ENCODE measurements around the gene SLC29A3. TPM values are rescaled to one million over a fixed set of nuclear protein-coding genes. Genes with fewer than 3 reads are reported as not detected.

The SLC29A3 gene
- total and polyA plus RNA-seq, 2 donors (not counting 1 experiment from before 2014, with no cell fraction given): 0.90 to 2.3 TPM

DNA sequence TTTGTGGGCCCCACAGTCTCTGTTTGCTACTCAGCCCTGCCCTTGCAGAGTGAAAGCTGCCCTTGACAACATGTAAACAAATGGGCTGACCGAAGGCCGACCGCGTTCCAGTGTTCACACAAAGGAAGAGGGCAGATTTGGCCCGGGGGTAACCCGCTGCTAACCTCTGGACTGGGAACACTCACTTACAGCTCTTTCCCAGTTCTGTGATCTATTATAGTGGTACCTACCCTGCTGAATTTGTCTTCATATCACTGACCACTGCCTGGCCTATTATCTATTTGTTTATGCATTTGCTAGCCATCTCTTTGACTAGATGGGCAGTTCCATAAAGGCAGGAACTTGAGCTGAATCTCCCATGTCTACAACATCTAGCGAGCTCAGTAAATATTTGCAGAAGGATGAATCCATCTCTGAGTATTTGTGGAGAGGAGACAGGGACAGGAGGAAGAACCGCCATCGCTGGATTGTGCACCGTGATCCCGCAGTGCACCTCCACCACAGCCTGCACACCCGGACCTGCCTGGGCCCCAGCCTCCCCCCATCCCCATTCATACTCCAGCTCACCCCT, 15.2 kb downstream of the SLC29A3 start:
- DNase-seq (ENCODE audit: low read depth in 2 of 2): no peak
- H3K9ac ChIP-seq (ENCODE audit: insufficient read depth, low read length): no peak overlapping the region
- H3K27ac ChIP-seq (ENCODE audit: insufficient read depth, low read length): no peak overlapping the region
- no peak overlapping the region for H3K4me2 ChIP-seq (ENCODE audit: extremely low read depth, insufficient read depth, low read length)
- no peak overlapping the region for H2AFZ ChIP-seq (ENCODE audit: low read length)
- TF ChIP-seq, protein P1, sequence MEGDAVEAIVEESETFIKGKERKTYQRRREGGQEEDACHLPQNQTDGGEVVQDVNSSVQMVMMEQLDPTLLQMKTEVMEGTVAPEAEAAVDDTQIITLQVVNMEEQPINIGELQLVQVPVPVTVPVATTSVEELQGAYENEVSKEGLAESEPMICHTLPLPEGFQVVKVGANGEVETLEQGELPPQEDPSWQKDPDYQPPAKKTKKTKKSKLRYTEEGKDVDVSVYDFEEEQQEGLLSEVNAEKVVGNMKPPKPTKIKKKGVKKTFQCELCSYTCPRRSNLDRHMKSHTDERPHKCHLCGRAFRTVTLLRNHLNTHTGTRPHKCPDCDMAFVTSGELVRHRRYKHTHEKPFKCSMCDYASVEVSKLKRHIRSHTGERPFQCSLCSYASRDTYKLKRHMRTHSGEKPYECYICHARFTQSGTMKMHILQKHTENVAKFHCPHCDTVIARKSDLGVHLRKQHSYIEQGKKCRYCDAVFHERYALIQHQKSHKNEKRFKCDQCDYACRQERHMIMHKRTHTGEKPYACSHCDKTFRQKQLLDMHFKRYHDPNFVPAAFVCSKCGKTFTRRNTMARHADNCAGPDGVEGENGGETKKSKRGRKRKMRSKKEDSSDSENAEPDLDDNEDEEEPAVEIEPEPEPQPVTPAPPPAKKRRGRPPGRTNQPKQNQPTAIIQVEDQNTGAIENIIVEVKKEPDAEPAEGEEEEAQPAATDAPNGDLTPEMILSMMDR (conservative IDR thresholded peaks at IDR 0.05 in 1 of 2, IDR thresholded peaks at IDR 0.05 in 1 of 2; ENCODE audit: low read depth in 1 of 2, low read length in 2 of 2): no peak
- TF ChIP-seq EZH2 (IDR thresholded peaks at IDR 0.05; ENCODE audit: low read length, missing control alignments): no peak
- peaks cover 2% of the 10 kb centered on the region for H3K27me3 ChIP-seq (ENCODE audit: control insufficient read depth, insufficient read depth, low read length)
- H4K20me1 ChIP-seq (ENCODE audit: control insufficient read depth, extremely low read depth, insufficient read depth, low read length): no peaks in the 10 kb centered on the region
- no peaks in the 10 kb centered on the region for H3K79me2 ChIP-seq (ENCODE audit: control insufficient read depth, insufficient read depth, low read length)
- no peaks in the 10 kb centered on the region for H3K9me3 ChIP-seq (ENCODE audit: control insufficient read depth, insufficient read depth, low read depth, low read length)
- no peak overlapping the region for H3K4me3 ChIP-seq (replicated peaks in 1 of 4; ENCODE audit: control extremely low read depth in 1 of 4, insufficient read depth in 1 of 4, low read depth in 3 of 4, low read length in 4 of 4)
- H3K36me3 ChIP-seq (ENCODE audit: control insufficient read depth, insufficient read depth, low read length): no peaks in the 10 kb centered on the region
- H3K4me1 ChIP-seq (ENCODE audit: control insufficient read depth, extremely low read depth, insufficient read depth, low read length): no peaks in the 10 kb centered on the region

DNA sequence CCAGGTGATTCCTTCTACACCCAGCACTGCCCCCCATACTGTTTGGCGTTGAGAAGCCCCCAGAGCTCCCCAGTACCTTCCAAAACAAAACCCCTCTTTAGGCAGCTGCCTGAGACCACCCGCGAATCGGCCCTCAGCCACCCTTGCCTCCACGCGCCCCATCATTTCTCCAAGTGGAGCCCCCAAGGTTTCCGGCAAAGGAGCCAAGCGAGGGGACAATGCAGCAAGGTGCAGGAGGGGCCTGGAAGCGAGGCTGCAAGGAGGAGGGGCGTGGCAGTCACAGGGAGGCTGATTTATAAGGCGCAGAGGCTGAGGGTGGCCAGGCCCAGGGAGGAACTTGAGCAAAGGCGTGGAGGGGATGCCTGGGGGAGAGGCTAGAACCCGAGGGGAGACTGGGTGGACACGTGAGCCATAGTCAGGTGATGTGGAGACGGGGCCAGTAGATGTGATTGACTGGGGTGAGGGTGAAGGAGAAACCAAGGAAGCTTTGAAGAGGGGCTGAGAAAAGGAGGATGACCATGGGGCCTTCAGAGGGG, 16.2 kb downstream of the SLC29A3 start:
- Histone ChIP-seq H3K27me3 (ENCODE audit: control insufficient read depth, insufficient read depth, low read length) (no peaks in the 10 kb centered on the region), H3K36me3 (ENCODE audit: control insufficient read depth, insufficient read depth, low read length) (no peaks in the 10 kb centered on the region), H3K27ac (ENCODE audit: insufficient read depth, low read length) (no peak overlapping the region), H3K4me3 (replicated peaks in 1 of 4; ENCODE audit: control extremely low read depth in 1 of 4, insufficient read depth in 1 of 4, low read depth in 3 of 4, low read length in 4 of 4) (no peak overlapping the region), H3K4me1 (ENCODE audit: control insufficient read depth, extremely low read depth, insufficient read depth, low read length) (no peaks in the 10 kb centered on the region), H3K9me3 (ENCODE audit: control insufficient read depth, insufficient read depth, low read depth, low read length) (no peaks in the 10 kb centered on the region), H3K79me2 (ENCODE audit: control insufficient read depth, insufficient read depth, low read length) (no peaks in the 10 kb centered on the region), H3K4me2 (ENCODE audit: extremely low read depth, insufficient read depth, low read length) (no peak overlapping the region), H2AFZ (ENCODE audit: low read length) (no peak overlapping the region), H4K20me1 (ENCODE audit: control insufficient read depth, extremely low read depth, insufficient read depth, low read length) (no peaks in the 10 kb centered on the region), H3K9ac (ENCODE audit: insufficient read depth, low read length) (no peak overlapping the region)
- no peak for TF ChIP-seq EZH2 (IDR thresholded peaks at IDR 0.05; ENCODE audit: low read length, missing control alignments)
- TF ChIP-seq, protein P1 (conservative IDR thresholded peaks at IDR 0.05 in 1 of 2, IDR thresholded peaks at IDR 0.05 in 1 of 2; ENCODE audit: low read depth in 1 of 2, low read length in 2 of 2): no peak
- DNase-seq (ENCODE audit: low read depth in 2 of 2): no peak

DNA sequence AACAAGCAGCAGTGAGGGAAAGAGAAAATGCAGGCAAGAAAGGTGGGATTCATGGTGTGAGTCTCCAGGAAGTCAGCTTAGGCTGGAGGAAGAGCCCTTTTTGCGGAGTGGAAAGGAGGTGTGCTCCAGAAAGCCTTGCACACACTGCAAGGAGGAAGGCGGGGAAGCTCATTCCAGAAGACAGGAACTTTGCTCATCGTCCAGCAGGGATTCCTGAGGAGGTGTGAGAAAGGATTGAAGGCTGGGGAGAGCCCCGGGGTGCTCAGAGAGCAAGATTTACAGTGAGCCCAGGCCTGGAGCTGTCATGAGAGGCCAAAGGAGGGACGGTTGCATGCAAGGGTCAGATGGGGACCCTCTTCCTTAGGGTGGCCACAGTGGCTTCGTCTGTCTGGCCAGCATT, 17.6 kb downstream of the SLC29A3 start:
- Histone ChIP-seq H3K27me3 (ENCODE audit: control insufficient read depth, insufficient read depth, low read length) (no peaks in the 10 kb centered on the region), H3K9ac (ENCODE audit: insufficient read depth, low read length) (no peak overlapping the region), H3K79me2 (ENCODE audit: control insufficient read depth, insufficient read depth, low read length) (no peaks in the 10 kb centered on the region), H4K20me1 (ENCODE audit: control insufficient read depth, extremely low read depth, insufficient read depth, low read length) (no peaks in the 10 kb centered on the region), H3K4me2 (ENCODE audit: extremely low read depth, insufficient read depth, low read length) (no peak overlapping the region), H3K27ac (ENCODE audit: insufficient read depth, low read length) (no peak overlapping the region), H3K4me3 (replicated peaks in 1 of 4; ENCODE audit: control extremely low read depth in 1 of 4, insufficient read depth in 1 of 4, low read depth in 3 of 4, low read length in 4 of 4) (no peak overlapping the region), H3K4me1 (ENCODE audit: control insufficient read depth, extremely low read depth, insufficient read depth, low read length) (no peaks in the 10 kb centered on the region), H3K36me3 (ENCODE audit: control insufficient read depth, insufficient read depth, low read length) (no peaks in the 10 kb centered on the region), H3K9me3 (ENCODE audit: control insufficient read depth, insufficient read depth, low read depth, low read length) (no peaks in the 10 kb centered on the region), H2AFZ (ENCODE audit: low read length) (no peak overlapping the region)
- TF ChIP-seq, protein P1 (conservative IDR thresholded peaks at IDR 0.05 in 1 of 2, IDR thresholded peaks at IDR 0.05 in 1 of 2; ENCODE audit: low read depth in 1 of 2, low read length in 2 of 2): no peak
- no peak for TF ChIP-seq EZH2 (IDR thresholded peaks at IDR 0.05; ENCODE audit: low read length, missing control alignments)
- DNase-seq (ENCODE audit: low read depth in 2 of 2): no peak
